Mammary epithelial cell (primary cell): Measurements from ENCODE around the gene PXMP2.

Experiments
- EZH2 ChIP-seq: IDR thresholded peaks from 2 replicates; pipeline ENCODE4 v1.6.1; 2012; ENCODE audit warnings: low read length, inconsistent platforms, borderline replicate concordance
- TF ChIP-seq, protein P1 (sequence below), 2 donors: IDR thresholded peaks in 1 of 2; conservative IDR thresholded peaks in 1 of 2; 2 replicates each; pipeline ENCODE4 v1.5.1; 2011 to 2012; ENCODE audit warnings: inconsistent platforms in 2 of 2, low read length in 2 of 2, mild to moderate bottlenecking in 2 of 2, control low read depth in 1 of 2, low read depth in 1 of 2; ENCODE audit not compliant: insufficient read depth in 1 of 2; ENCODE audit errors: extremely low read depth in 1 of 2

GRCh38 chr12:132685400-132685799 lies 2.0 kb upstream of the PXMP2 start:
- TF ChIP-seq EZH2, result no peak
- TF ChIP-seq, protein P1, sequence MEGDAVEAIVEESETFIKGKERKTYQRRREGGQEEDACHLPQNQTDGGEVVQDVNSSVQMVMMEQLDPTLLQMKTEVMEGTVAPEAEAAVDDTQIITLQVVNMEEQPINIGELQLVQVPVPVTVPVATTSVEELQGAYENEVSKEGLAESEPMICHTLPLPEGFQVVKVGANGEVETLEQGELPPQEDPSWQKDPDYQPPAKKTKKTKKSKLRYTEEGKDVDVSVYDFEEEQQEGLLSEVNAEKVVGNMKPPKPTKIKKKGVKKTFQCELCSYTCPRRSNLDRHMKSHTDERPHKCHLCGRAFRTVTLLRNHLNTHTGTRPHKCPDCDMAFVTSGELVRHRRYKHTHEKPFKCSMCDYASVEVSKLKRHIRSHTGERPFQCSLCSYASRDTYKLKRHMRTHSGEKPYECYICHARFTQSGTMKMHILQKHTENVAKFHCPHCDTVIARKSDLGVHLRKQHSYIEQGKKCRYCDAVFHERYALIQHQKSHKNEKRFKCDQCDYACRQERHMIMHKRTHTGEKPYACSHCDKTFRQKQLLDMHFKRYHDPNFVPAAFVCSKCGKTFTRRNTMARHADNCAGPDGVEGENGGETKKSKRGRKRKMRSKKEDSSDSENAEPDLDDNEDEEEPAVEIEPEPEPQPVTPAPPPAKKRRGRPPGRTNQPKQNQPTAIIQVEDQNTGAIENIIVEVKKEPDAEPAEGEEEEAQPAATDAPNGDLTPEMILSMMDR (conservative IDR thresholded peaks at IDR 0.05 in 1 of 2, IDR thresholded peaks at IDR 0.05 in 1 of 2; ENCODE audit: extremely low read depth in 1 of 2, insufficient read depth in 1 of 2, low read depth in 1 of 2, low read length in 2 of 2), result no peak
